Keratinocyte (primary cell): ENCODE data around the gene SRRM5. TPM values are rescaled to one million over a fixed set of nuclear protein-coding genes. Genes with fewer than 3 reads are reported as not detected.

Source experiments
- DNase-seq: peaks from one replicate; pipeline ENCODE4 v3.0.0-alpha.2; 2011; ENCODE audit warnings: low read depth, missing footprints, low spot score
- FAIRE-seq: peaks from 2 replicates; lab custom pipeline; 2011; peaks lifted over from hg19 to GRCh38; lab: Jason Lieb, UNC
- H2AFZ ChIP-seq: 2 replicates; pipeline ENCODE4 v1.6.0; 2012; ENCODE audit warnings: low read length, control low read depth, inconsistent platforms; ENCODE audit not compliant: control insufficient read depth
- H3K27ac ChIP-seq: 2 replicates; pipeline ENCODE4 v1.5.1; 2011; ENCODE audit warnings: low read length; ENCODE audit not compliant: control insufficient read depth, insufficient read depth
- H3K27me3 ChIP-seq: 3 replicates; pipeline ENCODE4 v1.6.0; 2011; ENCODE audit warnings: low read length; ENCODE audit not compliant: control insufficient read depth, insufficient read depth; ENCODE audit errors: extremely low read depth
- H3K36me3 ChIP-seq, 2 experiments: 2 replicates in 1 of 2; 3 replicates in 1 of 2; pipeline ENCODE4 v1.5.1; 2011; ENCODE audit warnings: low read length in 2 of 2, mild to moderate bottlenecking in 1 of 2; ENCODE audit not compliant: control insufficient read depth in 2 of 2, insufficient read depth in 2 of 2; ENCODE audit errors: extremely low read depth in 1 of 2
- H3K4me1 ChIP-seq: 3 replicates; pipeline ENCODE4 v1.5.1; 2011; ENCODE audit warnings: low read length; ENCODE audit not compliant: control insufficient read depth, insufficient read depth; ENCODE audit errors: extremely low read depth
- H3K4me2 ChIP-seq: 3 replicates; pipeline ENCODE4 v1.6.0; 2011; ENCODE audit warnings: low read depth, low read length; ENCODE audit not compliant: control insufficient read depth, insufficient read depth; ENCODE audit errors: extremely low read depth
- H3K4me3 ChIP-seq, 3 experiments: fragments of 200-600 bp in 1 of 3; sonication (generic) in 1 of 3; 2 replicates in 2 of 3; 3 replicates in 1 of 3; pipeline ENCODE4 v1.5.1; 2011 to 2016; ENCODE audit warnings: low read length in 3 of 3, mild to moderate bottlenecking in 3 of 3, control low read depth in 2 of 3, inconsistent platforms in 1 of 3, low read depth in 1 of 3, mixed read lengths in 1 of 3, mixed run types in 1 of 3, moderate library complexity in 1 of 3; ENCODE audit not compliant: control insufficient read depth in 2 of 3, insufficient read depth in 2 of 3; ENCODE audit errors: extremely low read depth in 1 of 3
- H3K79me2 ChIP-seq: 2 replicates; pipeline ENCODE4 v1.6.0; 2012; ENCODE audit warnings: low read length; ENCODE audit not compliant: control insufficient read depth, insufficient read depth
- H3K9ac ChIP-seq: 3 replicates; pipeline ENCODE4 v1.6.0; 2011; ENCODE audit warnings: low read length; ENCODE audit not compliant: control insufficient read depth, insufficient read depth; ENCODE audit errors: extremely low read depth
- H3K9me1 ChIP-seq: 3 replicates; pipeline ENCODE4 v1.6.0; 2011; ENCODE audit warnings: low read length; ENCODE audit not compliant: control insufficient read depth, insufficient read depth; ENCODE audit errors: extremely low read depth
- H3K9me3 ChIP-seq: 2 replicates; pipeline ENCODE4 v1.5.1; 2012; ENCODE audit warnings: low read depth, low read length; ENCODE audit not compliant: control insufficient read depth
- H4K20me1 ChIP-seq: 3 replicates; pipeline ENCODE4 v1.6.0; 2011; ENCODE audit warnings: low read length; ENCODE audit not compliant: control insufficient read depth, insufficient read depth; ENCODE audit errors: extremely low read depth
- CTCF ChIP-seq, 3 experiments: IDR thresholded peaks in 1 of 3; conservative IDR thresholded peaks in 1 of 3; optimal IDR thresholded peaks in 1 of 3; 2 replicates in 2 of 3; 3 replicates in 1 of 3; pipeline versions ENCODE3 to v1.5.1; 2011; ENCODE audit warnings: low read length in 3 of 3, mild to moderate bottlenecking in 3 of 3, moderate library complexity in 2 of 3, control low read depth in 1 of 3, inconsistent platforms in 1 of 3; ENCODE audit not compliant: insufficient read depth in 2 of 3; ENCODE audit errors: extremely low read depth in 1 of 3
- EZH2 ChIP-seq: IDR thresholded peaks from one replicate; pipeline ENCODE4 v1.6.1; 2012; ENCODE audit warnings: inconsistent platforms, mild to moderate bottlenecking, low read length, moderate library complexity
- dilution Hi-C: fragments of 300-500 bp; cut with MboI; formaldehyde crosslinking; loops from one replicate; pipeline ENCODE4 v1.7.0; 2020; ENCODE audit warnings: low sequenced_read_pairs; ENCODE audit not compliant: extremely low pct_ligation_motif_present
- polyA plus RNA-seq, 5 experiments: library from polyadenylated mRNA; depleted of rRNA in 3 of 5; stranded (reverse) in 3 of 5; stranded (forward) in 1 of 5; unstranded in 1 of 5; fragments of >200 nt; gene quantifications; 1 replicate in 1 of 5; 2 replicates in 3 of 5; 3 replicates in 1 of 5; pipeline versions ENCODE4 v1.2.1 to v1.2.3, GENCODE V29; 2011 to 2012; ENCODE audit warnings: missing spikeins in 2 of 5, low read depth in 1 of 5, low replicate concordance in 1 of 5

The SRRM5 gene
- polyA plus RNA-seq, 1 donor (not counting 4 experiments of a cell fraction or from before 2014, with no cell fraction given), result 0.03 TPM

DNA sequence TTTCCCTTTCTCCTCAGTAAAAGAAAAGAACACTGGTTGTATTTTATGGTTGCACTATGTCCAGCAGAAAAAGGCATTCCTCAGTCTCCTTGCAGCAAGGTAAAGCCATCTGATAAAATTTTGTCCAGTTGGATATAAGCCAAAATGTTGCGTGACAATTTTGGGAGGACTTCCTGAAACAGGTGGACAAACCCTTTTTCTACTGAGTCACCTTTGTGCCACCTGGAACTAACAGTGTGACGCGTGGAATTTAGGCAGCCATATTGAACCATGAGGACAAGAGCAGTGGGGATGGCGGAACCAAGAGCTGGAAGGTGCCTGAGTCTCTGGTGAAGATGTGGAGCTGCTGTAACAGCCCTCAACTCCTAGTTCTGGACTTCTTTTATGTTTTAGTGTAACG lies 19.6 kb downstream of the SRRM5 start:
- H3K4me1 ChIP-seq, result peaks cover 13% of the 10 kb centered on the region
- H2AFZ ChIP-seq, result no peak overlapping the region
- H3K79me2 ChIP-seq, result no peaks in the 10 kb centered on the region
- TF ChIP-seq EZH2 (no peak), CTCF (optimal IDR thresholded peaks at IDR 0.05 in 1 of 3, IDR thresholded peaks at IDR 0.05 in 1 of 3, conservative IDR thresholded peaks at IDR 0.05 in 1 of 3; ENCODE audit: extremely low read depth in 1 of 3, insufficient read depth in 2 of 3, low read length in 3 of 3) (no peak)
- no peaks in the 10 kb centered on the region for H3K36me3 ChIP-seq
- dilution Hi-C loops, result no loop called here
- H3K4me3 ChIP-seq, result no peak overlapping the region
- no peak overlapping the region for H3K4me2 ChIP-seq
- no peaks in the 10 kb centered on the region for H4K20me1 ChIP-seq
- DNase-seq (no peak), FAIRE-seq (no peak)
- H3K9me1 ChIP-seq, result no peaks in the 10 kb centered on the region
- H3K9me3 ChIP-seq, result no peaks in the 10 kb centered on the region
- no peaks in the 10 kb centered on the region for H3K27me3 ChIP-seq
- H3K9ac ChIP-seq, result no peak overlapping the region
- H3K27ac ChIP-seq, result no peak overlapping the region

- FAIRE-seq (no peak), DNase-seq (no peak)
- Histone ChIP-seq H2AFZ (no peak overlapping the region), H3K9me3 (no peaks in the 10 kb centered on the region), H4K20me1 (no peaks in the 10 kb centered on the region), H3K36me3 (no peaks in the 10 kb centered on the region), H3K27me3 (peaks cover 6% of the 10 kb centered on the region), H3K4me3 (no peak overlapping the region), H3K27ac (no peak overlapping the region), H3K4me1 (peaks cover 13% of the 10 kb centered on the region), H3K9me1 (no peaks in the 10 kb centered on the region), H3K4me2 (no peak overlapping the region), H3K79me2 (no peaks in the 10 kb centered on the region), H3K9ac (no peak overlapping the region)
- dilution Hi-C loops, result no loop called here
- no peak for TF ChIP-seq EZH2
- TF ChIP-seq CTCF (optimal IDR thresholded peaks at IDR 0.05 in 1 of 3, IDR thresholded peaks at IDR 0.05 in 1 of 3, conservative IDR thresholded peaks at IDR 0.05 in 1 of 3; ENCODE audit: extremely low read depth in 1 of 3, insufficient read depth in 2 of 3, low read length in 3 of 3), result no peak
These were observed 21.6 kb downstream of the SRRM5 start for GRCh38 chr19:43633520-43633919.
